IMR-90 (cell line): ENCODE measurements around the gene PELI1. TPM values are rescaled to one million over a fixed set of nuclear protein-coding genes. Genes with fewer than 3 reads are reported as not detected.

Source experiments
- ATAC-seq: fragments of 200-7000 bp; cut with Tn5 transposase; 2 replicates; pipeline ENCODE4 v1.9.1; 2020; ENCODE audit warnings: low read depth, mild to moderate bottlenecking, moderate library complexity
- BruUV-seq: library from RNA; stranded (reverse); fragments of 400-500 nt; replicated peaks from 2 replicates; lab custom pipeline; 2021; lab: Mats Ljungman, UMichigan
- CTCF ChIA-PET: fragments of 300-600 bp; formaldehyde crosslinking; extraction: SDS; loops from one replicate; lab custom pipeline; 2021; ENCODE audit warnings: antibody characterized with exemption; lab: Yijun Ruan, JAX
- POLR2A ChIA-PET: fragments of 300-600 bp; sonication (Branson Sonifier 250); formaldehyde crosslinking; loops from one replicate; lab custom pipeline; 2022; ENCODE audit warnings: antibody characterized with exemption; ENCODE audit not compliant: unreplicated experiment; lab: Charles Lee
- DNase-seq: peaks from one replicate; pipeline ENCODE4 v3.0.0; 2013
- H2AFZ ChIP-seq: replicated peaks from 2 replicates; pipeline ENCODE3; 2013; ENCODE audit warnings: low read length, mild to moderate bottlenecking; ENCODE audit not compliant: poor library complexity
- H2AK5ac ChIP-seq: 2 replicates; pipeline ENCODE4 v1.6.1; 2013; ENCODE audit warnings: low read depth, low read length, inconsistent platforms
- H2AK9ac ChIP-seq: replicated peaks from 2 replicates; pipeline ENCODE3; 2013; ENCODE audit warnings: mild to moderate bottlenecking, low read depth, low read length, moderate library complexity; ENCODE audit not compliant: poor library complexity
- H2BK120ac ChIP-seq: 2 replicates; pipeline ENCODE4 v1.6.1; 2013; ENCODE audit warnings: low read depth, low read length, inconsistent platforms
- H2BK15ac ChIP-seq: 3 replicates; pipeline ENCODE4 v1.6.1; 2013; ENCODE audit warnings: low read depth, low read length, inconsistent platforms
- H2BK20ac ChIP-seq: 2 replicates; pipeline ENCODE4 v1.6.1; 2013; ENCODE audit warnings: low read depth, mild to moderate bottlenecking, inconsistent platforms, low read length, moderate library complexity
- H2BK5ac ChIP-seq: 2 replicates; pipeline ENCODE4 v1.6.1; 2013; ENCODE audit warnings: mild to moderate bottlenecking, low read depth, low read length, inconsistent platforms; ENCODE audit not compliant: poor library complexity, severe bottlenecking
- H3K14ac ChIP-seq: replicated peaks from 2 replicates; pipeline ENCODE4 v1.6.1; 2013; ENCODE audit warnings: low read depth, low read length, inconsistent platforms
- H3K18ac ChIP-seq: 2 replicates; pipeline ENCODE4 v1.6.1; 2013; ENCODE audit warnings: low read depth, low read length, control low read depth
- H3K23ac ChIP-seq: 2 replicates; pipeline ENCODE4 v1.6.1; 2013; ENCODE audit warnings: low read depth, low read length, inconsistent platforms
- H3K27ac ChIP-seq: 2 replicates; pipeline ENCODE4 v1.5.1; 2013; ENCODE audit warnings: mild to moderate bottlenecking, control low read depth, low read length; ENCODE audit not compliant: insufficient read depth
- H3K27me3 ChIP-seq: 2 replicates; pipeline ENCODE4 v1.6.1; 2013; ENCODE audit warnings: low read length; ENCODE audit not compliant: control insufficient read depth, insufficient read depth
- H3K36me3 ChIP-seq: 2 replicates; pipeline ENCODE4 v1.6.1; 2013; ENCODE audit warnings: low read length, mixed read lengths; ENCODE audit not compliant: control insufficient read depth, insufficient read depth
- H3K4ac ChIP-seq: 2 replicates; pipeline ENCODE4 v1.6.1; 2013; ENCODE audit warnings: low read depth, low read length, inconsistent platforms
- H3K4me1 ChIP-seq: 2 replicates; pipeline ENCODE4 v1.6.1; 2013; ENCODE audit warnings: low read length, mixed read lengths; ENCODE audit not compliant: control insufficient read depth, insufficient read depth
- H3K4me2 ChIP-seq: 2 replicates; pipeline ENCODE4 v1.6.1; 2013; ENCODE audit warnings: low read depth, mild to moderate bottlenecking, control low read depth, low read length, moderate library complexity
- H3K4me3 ChIP-seq: 2 replicates; pipeline ENCODE4 v1.5.1; 2013; ENCODE audit warnings: low read depth, mild to moderate bottlenecking, control low read depth, low read length, moderate library complexity; ENCODE audit not compliant: insufficient read depth
- H3K56ac ChIP-seq: 2 replicates; pipeline ENCODE4 v1.6.1; 2013; ENCODE audit warnings: low read length, inconsistent platforms; ENCODE audit not compliant: insufficient read depth; ENCODE audit errors: extremely low read depth
- H3K79me1 ChIP-seq, 2 experiments: 2 replicates each; pipeline ENCODE4 v1.6.1; 2013; ENCODE audit warnings: low read length in 2 of 2, inconsistent platforms in 1 of 2, low read depth in 1 of 2
- H3K9ac ChIP-seq: 2 replicates; pipeline ENCODE4 v1.6.1; 2013; ENCODE audit warnings: low read depth, low read length, control low read depth
- H3K9me1 ChIP-seq: 2 replicates; pipeline ENCODE4 v1.6.1; 2013; ENCODE audit warnings: low read length, inconsistent platforms; ENCODE audit not compliant: insufficient read depth
- H3K9me3 ChIP-seq: 2 replicates; pipeline ENCODE4 v1.6.1; 2013; ENCODE audit warnings: low read length; ENCODE audit not compliant: control insufficient read depth, insufficient read depth
- H4K20me1 ChIP-seq: 2 replicates; pipeline ENCODE4 v1.6.1; 2013; ENCODE audit warnings: low read length, inconsistent platforms; ENCODE audit not compliant: insufficient read depth
- H4K5ac ChIP-seq: 2 replicates; pipeline ENCODE4 v1.6.1; 2013; ENCODE audit warnings: mild to moderate bottlenecking, low read depth, low read length, control low read depth
- H4K8ac ChIP-seq, 2 experiments: 2 replicates each; pipeline ENCODE4 v1.6.1; 2013; ENCODE audit warnings: low read depth in 2 of 2, low read length in 2 of 2, control low read depth in 1 of 2, inconsistent platforms in 1 of 2
- H4K91ac ChIP-seq: 2 replicates; pipeline ENCODE4 v1.6.1; 2013; ENCODE audit warnings: low read depth, low read length, inconsistent platforms; ENCODE audit not compliant: insufficient read depth
- CEBPB ChIP-seq: IDR thresholded peaks from 2 replicates; pipeline ENCODE4 v1.6.1; 2012; ENCODE audit warnings: low read depth, low read length, improper control_type of control experiment
- CHD1 ChIP-seq: IDR thresholded peaks from 2 replicates; pipeline ENCODE4 v1.6.1; 2012; ENCODE audit warnings: low read depth, low read length, improper control_type of control experiment
- FOS ChIP-seq: fragments of 150-350 bp; IDR thresholded peaks from 2 replicates; pipeline ENCODE4 v1.6.1; 2016; ENCODE audit warnings: low read depth, low read length
- WGBS, 2 experiments: methylation state at CpG; one replicate each; pipeline versions ENCODE4 v1.1.5 to v1.1.7; 2013; ENCODE audit warnings: missing lambda C conversion rate in 2 of 2; ENCODE audit not compliant: insufficient read length in 1 of 2; ENCODE audit errors: extremely low coverage in 2 of 2; 5-methylcytosine and 5-hydroxymethylcytosine counted together
- dilution Hi-C: fragments of 300-500 bp; cut with HindIII; formaldehyde crosslinking; loops from one replicate; pipeline ENCODE4 v1.14.3; 2018; ENCODE audit warnings: low sequenced_read_pairs; ENCODE audit not compliant: unreplicated experiment
- in situ Hi-C: fragments of 300-500 bp; cut with MboI; formaldehyde crosslinking; loops from 3 replicates; pipeline ENCODE4 v1.14.3; 2019; ENCODE audit warnings: low sequenced_read_pairs, inconsistent platforms, mixed read lengths
- intact Hi-C: fragments of 100-400 bp; cut with micrococcal nuclease; formaldehyde crosslinking; loops from 2 replicates; pipeline ENCODE4 v1.10.0; 2022
- polyA plus RNA-seq, 3 experiments: library from polyadenylated mRNA; depleted of rRNA; stranded (reverse); fragments of >200 nt; gene quantifications; 2 replicates each; pipeline ENCODE4 v1.2.3, GENCODE V29; 2012; ENCODE audit warnings: low replicate concordance in 1 of 3
- total RNA-seq: library from RNA; depleted of rRNA; stranded (reverse); fragments of >200 nt; gene quantifications from 2 replicates; pipeline ENCODE4 v1.2.3, GENCODE V29; 2012

PELI1 gene
- total and polyA plus RNA-seq, 2 of the 4 experiments (the other 2 are of a cell fraction): 2.2 to 2.5 TPM

GRCh38 chr2:64111426-64111825, 32.8 kb downstream of the PELI1 start:
- intact Hi-C loops: no loop called here
- Histone ChIP-seq H3K9ac (no peak overlapping the region), H3K27ac (no peak overlapping the region), H2BK15ac (no peak overlapping the region), H2BK20ac (no peak overlapping the region), H2BK120ac (no peak overlapping the region), H2AK5ac (no peak overlapping the region), H4K20me1 (no peaks in the 10 kb centered on the region), H2BK5ac (no peak overlapping the region), H3K9me1 (no peaks in the 10 kb centered on the region), H4K91ac (no peak overlapping the region), H2AFZ (no peak overlapping the region), H3K27me3 (no peaks in the 10 kb centered on the region), H3K36me3 (0 out of 2 replicates have a peak, but pooled peaks cover 1% of the 10 kb centered on the region), H3K23ac (no peak overlapping the region), H3K56ac (no peak overlapping the region), H2AK9ac (no peak overlapping the region), H3K14ac (no peak overlapping the region), H3K9me3 (no peaks in the 10 kb centered on the region), H3K4me3 (no peak overlapping the region), H3K18ac (no peak overlapping the region), H3K4me1 (no peaks in the 10 kb centered on the region; the same call in 1 of the 2 replicates), H4K5ac (no peak overlapping the region), H4K8ac (no peak overlapping the region), H3K4ac (no peak overlapping the region), H3K4me2 (no peak overlapping the region), H3K79me1 (no peaks in the 10 kb centered on the region; a peak in 2 of 4 replicates)
- ATAC-seq (no peak), DNase-seq (peak; percentile 12)
- TF ChIP-seq CEBPB (peak; percentile 80), CHD1 (no peak), FOS (no peak)
- ChIA-PET CTCF (interaction anchor here (1.6 kb wide), 1 partner anchor 201 kb away, joined by 3 read pairs; no protein-coding TSS in a partner anchor), POLR2A (no interaction called here)
- no CpG with 5 or more reads among the region's 2 CpGs for WGBS, 2 experiments
- BruUV-seq: no TSS peak
- in situ Hi-C loops: no loop called here
- dilution Hi-C loops: no loop called here
